Measurements from ENCODE around the gene MCC.
A peak's percentile ranks its signal among the peaks of the same experiment; 100 is the strongest.

Gene MCC

GRCh38 chr5:113487781-113488644 lies at the start of gene MCC:
TSS of gene MCC (minus strand) at chr5:113488453.
- DNase-seq (ENCODE audit: low read depth) = no peak

GRCh38 chr5:113531481-113532159 lies 43.4 kb upstream of the MCC start:
- DNase-seq (ENCODE audit: low read depth) = no peak

GRCh38 chr5:113527746-113528145 lies 39.5 kb upstream of the MCC start:
- DNase-seq (ENCODE audit: low read depth) = no peak

- no peak for DNase-seq (ENCODE audit: low read depth)
These were observed 38.2 kb upstream of the MCC start for GRCh38 chr5:113526421-113526820.

- no peak for DNase-seq (ENCODE audit: low read depth)
These were observed 36.7 kb upstream of the MCC start for GRCh38 chr5:113524927-113525326.

- DNase-seq (ENCODE audit: low read depth) = no peak
These were observed 34.9 kb upstream of the MCC start for GRCh38 chr5:113523168-113523567.

GRCh38 chr5:113520899-113521298 lies 32.6 kb upstream of the MCC start:
- DNase-seq (ENCODE audit: low read depth) = no peak

- no peak for DNase-seq (ENCODE audit: low read depth)
These were observed 32.2 kb upstream of the MCC start for GRCh38 chr5:113520429-113520828.

- DNase-seq (ENCODE audit: low read depth) = no peak
These were observed 31.2 kb upstream of the MCC start for GRCh38 chr5:113519412-113519811.

GRCh38 chr5:113518884-113519283 lies 30.6 kb upstream of the MCC start:
- DNase-seq (ENCODE audit: low read depth) = no peak

GRCh38 chr5:113514289-113514635 lies 26.0 kb upstream of the MCC start:
- DNase-seq (ENCODE audit: low read depth) = no peak

- DNase-seq (ENCODE audit: low read depth) = peak; percentile 68
These were observed 25.4 kb upstream of the MCC start, which contains the start of gene YTHDC2 for GRCh38 chr5:113513384-113514288. TSS of gene YTHDC2 (plus strand) at chr5:113513694. CDS start at chr5:113513896, 202 bp downstream.

- no peak for DNase-seq (ENCODE audit: low read depth)
These were observed 24.1 kb upstream of the MCC start for GRCh38 chr5:113512341-113512740.

- no peak for DNase-seq (ENCODE audit: low read depth)
These were observed 22.7 kb upstream of the MCC start for GRCh38 chr5:113510836-113511451.

- no peak for DNase-seq (ENCODE audit: low read depth)
These were observed 20.5 kb upstream of the MCC start for GRCh38 chr5:113508756-113509155.

GRCh38 chr5:113507601-113508000 lies 19.3 kb upstream of the MCC start:
- no peak for DNase-seq (ENCODE audit: low read depth)

GRCh38 chr5:113505181-113505580 lies 16.9 kb upstream of the MCC start:
- DNase-seq (ENCODE audit: low read depth) = no peak

- no peak for DNase-seq (ENCODE audit: low read depth)
These were observed 14.9 kb upstream of the MCC start for GRCh38 chr5:113503146-113503545.

- DNase-seq (ENCODE audit: low read depth) = no peak
These were observed 13.8 kb upstream of the MCC start for GRCh38 chr5:113502073-113502472.

- DNase-seq (ENCODE audit: low read depth) = no peak
These were observed 7.2 kb upstream of the MCC start for GRCh38 chr5:113495422-113495841.

- no peak for DNase-seq (ENCODE audit: low read depth)
These were observed 5.2 kb upstream of the MCC start for GRCh38 chr5:113493446-113493845.

GRCh38 chr5:113491022-113491421 lies 2.8 kb upstream of the MCC start:
- DNase-seq (ENCODE audit: low read depth) = no peak

All from stimulated activated CD8-positive, alpha-beta memory T cell treated with anti-CD3 and anti-CD28 coated beads, Interleukin-15, amount 100 ng/mL, for 1 hour (primary cell).